OCI-LY3 (cell line): ENCODE data around the gene AXIN1.

Experiments
- H2AFZ ChIP-seq: fragments of 200-600, 300-600 bp; shearing (Covaris generic); 2 replicates; pipeline ENCODE4 v1.6.0; 2014; ENCODE audit warnings: antibody characterized with exemption, low read depth, low read length
- H3K27ac ChIP-seq: fragments of 200-600, 300-600 bp; sonication (generic); 2 replicates; pipeline ENCODE4 v1.5.1; 2014; ENCODE audit warnings: mild to moderate bottlenecking, low read length, moderate library complexity, mixed read lengths
- H3K27me3 ChIP-seq: fragments of 200-600, 300-600 bp; sonication (generic); 2 replicates; pipeline ENCODE4 v1.6.1; 2014; ENCODE audit warnings: low read depth, low read length, mixed read lengths
- H3K36me3 ChIP-seq: fragments of 200-600, 300-600 bp; sonication (generic); replicated peaks from 2 replicates; pipeline ENCODE3; 2014; ENCODE audit warnings: low read depth, low read length, mixed read lengths
- H3K4me1 ChIP-seq: fragments of 300-600, 200-600 bp; sonication (generic); 2 replicates; pipeline ENCODE4 v1.6.1; 2014; ENCODE audit warnings: low read length, mixed read lengths
- H3K4me2 ChIP-seq: fragments of 200-600, 300-600 bp; sonication (generic); 2 replicates; pipeline ENCODE4 v1.6.1; 2014; ENCODE audit warnings: low read length, mixed read lengths
- H3K4me3 ChIP-seq: fragments of 300-600, 200-600 bp; sonication (generic); 2 replicates; pipeline ENCODE4 v1.5.1; 2014; ENCODE audit warnings: antibody characterized with exemption, mild to moderate bottlenecking, low read length, moderate library complexity
- H3K79me2 ChIP-seq: fragments of 300-600, 200-600 bp; shearing (Covaris generic); 2 replicates; pipeline ENCODE4 v1.6.1; 2014; ENCODE audit warnings: mild to moderate bottlenecking, low read length, mixed read lengths
- H3K9ac ChIP-seq: fragments of 300-600, 200-600 bp; shearing (Covaris generic); 2 replicates; pipeline ENCODE4 v1.6.0; 2014; ENCODE audit warnings: mild to moderate bottlenecking, low read length, moderate library complexity
- H3K9me3 ChIP-seq: fragments of 200-600, 300-600 bp; shearing (Covaris generic); 2 replicates; pipeline ENCODE4 v1.6.1; 2014; ENCODE audit warnings: low read length, mixed read lengths; ENCODE audit not compliant: insufficient read depth
- H4K20me1 ChIP-seq: fragments of 200-600, 300-600 bp; sonication (generic); 2 replicates; pipeline ENCODE4 v1.6.1; 2016; ENCODE audit warnings: low read length, mixed read lengths; ENCODE audit not compliant: insufficient read depth
- EZH2phosphoT487 ChIP-seq: fragments of 200-600 bp; shearing (Covaris generic); IDR thresholded peaks from 2 replicates; pipeline ENCODE4 v1.6.1; 2018; ENCODE audit warnings: antibody characterized with exemption, mixed run types, low read depth
- TF ChIP-seq, protein P1 (sequence below): fragments of 200-600, 300-600 bp; sonication (generic); IDR thresholded peaks from 2 replicates; pipeline ENCODE4 v1.5.1; 2014; ENCODE audit warnings: antibody characterized with exemption, low read length, low read depth

AXIN1 gene

DNA sequence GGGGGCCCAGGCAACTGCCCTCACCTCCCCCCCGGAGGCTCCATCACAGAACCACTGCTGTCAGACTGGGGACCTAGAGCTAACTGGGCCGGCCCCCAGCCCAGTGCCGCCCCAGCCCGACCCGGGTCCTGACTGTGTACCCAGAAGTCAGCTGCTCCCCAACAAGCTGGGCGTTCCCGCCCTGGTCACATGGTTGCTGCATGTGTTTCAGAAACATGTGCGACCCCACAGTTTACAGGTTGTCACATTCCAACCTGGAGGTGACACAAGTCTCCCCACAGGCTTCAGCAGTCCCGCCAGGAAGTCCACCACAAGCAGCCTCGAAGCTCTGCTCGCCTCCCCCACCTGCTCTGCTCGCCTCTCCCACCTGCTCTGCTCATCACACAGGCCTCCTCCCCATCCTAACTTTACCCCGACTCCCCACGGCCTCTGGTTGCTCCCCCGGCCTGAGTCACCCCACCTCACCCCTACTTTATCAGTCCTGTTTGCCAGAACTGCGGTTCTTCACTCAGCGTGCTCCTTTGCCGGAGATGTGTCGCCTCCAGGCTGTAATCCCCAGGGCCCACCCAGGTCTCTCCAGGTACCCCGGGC lies 16.8 kb upstream of the AXIN1 start:
- Histone ChIP-seq H2AFZ (no peak overlapping the region), H4K20me1 (no peaks in the 10 kb centered on the region; the same call in 1 of the 2 replicates), H3K79me2 (peaks cover 6% of the 10 kb centered on the region; the same call in 1 of the 2 replicates), H3K27ac (no peak overlapping the region), H3K4me2 (peak overlapping the region; percentile 86), H3K36me3 (peaks cover 17% of the 10 kb centered on the region), H3K4me3 (peak overlapping the region; percentile 68), H3K9me3 (no peaks in the 10 kb centered on the region), H3K27me3 (no peaks in the 10 kb centered on the region), H3K4me1 (peaks cover 13% of the 10 kb centered on the region), H3K9ac (peak overlapping the region; percentile 50)
- TF ChIP-seq, protein P1, sequence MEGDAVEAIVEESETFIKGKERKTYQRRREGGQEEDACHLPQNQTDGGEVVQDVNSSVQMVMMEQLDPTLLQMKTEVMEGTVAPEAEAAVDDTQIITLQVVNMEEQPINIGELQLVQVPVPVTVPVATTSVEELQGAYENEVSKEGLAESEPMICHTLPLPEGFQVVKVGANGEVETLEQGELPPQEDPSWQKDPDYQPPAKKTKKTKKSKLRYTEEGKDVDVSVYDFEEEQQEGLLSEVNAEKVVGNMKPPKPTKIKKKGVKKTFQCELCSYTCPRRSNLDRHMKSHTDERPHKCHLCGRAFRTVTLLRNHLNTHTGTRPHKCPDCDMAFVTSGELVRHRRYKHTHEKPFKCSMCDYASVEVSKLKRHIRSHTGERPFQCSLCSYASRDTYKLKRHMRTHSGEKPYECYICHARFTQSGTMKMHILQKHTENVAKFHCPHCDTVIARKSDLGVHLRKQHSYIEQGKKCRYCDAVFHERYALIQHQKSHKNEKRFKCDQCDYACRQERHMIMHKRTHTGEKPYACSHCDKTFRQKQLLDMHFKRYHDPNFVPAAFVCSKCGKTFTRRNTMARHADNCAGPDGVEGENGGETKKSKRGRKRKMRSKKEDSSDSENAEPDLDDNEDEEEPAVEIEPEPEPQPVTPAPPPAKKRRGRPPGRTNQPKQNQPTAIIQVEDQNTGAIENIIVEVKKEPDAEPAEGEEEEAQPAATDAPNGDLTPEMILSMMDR: no peak
- TF ChIP-seq EZH2phosphoT487: no peak

DNA sequence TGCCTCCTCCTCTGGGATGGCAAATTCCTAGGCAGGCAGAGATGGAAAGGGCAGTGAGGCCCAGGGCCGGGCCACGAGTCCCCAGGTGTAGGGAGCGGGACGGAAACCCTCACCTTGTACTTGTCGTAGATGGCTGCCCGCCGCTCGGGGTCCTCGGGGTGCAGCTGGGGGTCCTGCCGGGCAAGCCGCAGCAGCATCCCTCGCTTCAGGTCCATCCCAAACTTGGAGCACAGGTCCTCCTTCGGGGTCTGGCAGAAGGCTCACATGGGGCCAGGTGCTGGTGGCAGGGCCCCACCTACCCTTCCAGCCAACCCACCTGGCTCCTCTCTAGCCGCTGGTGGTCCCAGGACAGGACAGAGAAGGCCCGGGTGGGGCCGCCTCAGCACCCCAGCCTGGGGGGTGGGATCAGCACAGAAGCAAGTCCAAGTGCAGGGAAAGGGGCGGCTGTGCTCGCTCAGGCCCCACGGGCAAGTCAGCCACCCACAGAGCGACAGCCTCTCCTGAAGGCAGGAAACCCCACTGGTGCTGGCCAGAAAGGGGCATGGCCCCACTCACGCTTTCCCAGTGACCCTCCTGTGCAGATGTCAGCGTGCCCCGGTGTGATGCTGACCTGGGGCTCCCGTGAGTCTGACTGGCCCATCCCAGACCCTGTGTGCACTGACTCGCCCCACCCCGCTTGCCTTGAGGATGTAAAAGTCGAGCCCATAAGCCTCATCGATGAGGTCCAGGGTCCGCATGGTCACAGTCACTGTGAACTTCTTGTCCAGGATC lies 16.1 kb upstream of the AXIN1 start:
- no peak overlapping the region for H3K9ac ChIP-seq
- no peaks in the 10 kb centered on the region for H3K27me3 ChIP-seq
- H3K36me3 ChIP-seq: peaks cover 17% of the 10 kb centered on the region
- H4K20me1 ChIP-seq: no peaks in the 10 kb centered on the region; the same call in 1 of the 2 replicates
- no peaks in the 10 kb centered on the region for H3K9me3 ChIP-seq
- H3K79me2 ChIP-seq: peaks cover 6% of the 10 kb centered on the region; the same call in 1 of the 2 replicates
- TF ChIP-seq, protein P1: no peak
- TF ChIP-seq EZH2phosphoT487: no peak
- H3K4me3 ChIP-seq: no peak overlapping the region
- H3K4me1 ChIP-seq: peaks cover 13% of the 10 kb centered on the region
- H3K27ac ChIP-seq: no peak overlapping the region
- H3K4me2 ChIP-seq: no peak overlapping the region
- no peak overlapping the region for H2AFZ ChIP-seq

DNA sequence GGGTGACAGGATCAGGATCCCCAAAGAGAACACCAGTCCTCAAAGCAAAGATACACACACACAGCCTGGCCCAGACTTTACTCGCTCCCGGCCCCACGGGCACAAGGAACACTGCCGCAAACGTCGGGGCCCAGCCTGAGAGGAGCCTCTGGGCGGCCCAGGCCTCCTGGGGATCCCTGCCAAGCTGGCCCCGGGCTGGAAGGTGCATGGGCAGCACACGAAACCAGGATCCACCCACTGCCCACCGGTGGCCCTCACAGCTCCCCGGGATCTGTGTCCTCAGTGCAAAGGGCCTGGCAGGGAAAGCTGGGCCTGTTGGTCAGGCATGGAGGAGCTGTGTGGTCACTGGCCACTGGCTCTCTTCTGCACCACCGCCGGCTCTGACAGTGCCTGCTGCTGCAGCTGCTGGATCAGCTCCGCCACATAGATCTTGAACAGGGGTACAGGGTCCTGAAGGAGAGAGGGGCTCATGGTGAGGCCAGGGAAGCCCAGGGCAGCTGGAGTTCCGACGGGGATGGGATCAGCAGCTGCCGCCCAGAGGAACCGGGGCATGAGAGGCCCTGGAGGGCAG lies 14.9 kb upstream of the AXIN1 start:
- Histone ChIP-seq H3K4me2 (no peak overlapping the region), H3K9ac (no peak overlapping the region), H3K79me2 (peaks cover 6% of the 10 kb centered on the region; the same call in 1 of the 2 replicates), H4K20me1 (no peaks in the 10 kb centered on the region; the same call in 1 of the 2 replicates), H3K4me3 (no peak overlapping the region), H3K9me3 (no peaks in the 10 kb centered on the region), H3K36me3 (peaks cover 17% of the 10 kb centered on the region), H3K4me1 (peaks cover 13% of the 10 kb centered on the region), H3K27ac (no peak overlapping the region), H3K27me3 (no peaks in the 10 kb centered on the region), H2AFZ (no peak overlapping the region)
- TF ChIP-seq, protein P1: no peak
- TF ChIP-seq EZH2phosphoT487: no peak

- H3K9ac ChIP-seq: no peak overlapping the region
- H3K4me1 ChIP-seq: peaks cover 13% of the 10 kb centered on the region
Measured at GRCh38 chr16:366476-366875, 14.0 kb upstream of the AXIN1 start.

More at GRCh38 chr16:366476-366875, 14.0 kb upstream of the AXIN1 start:
- Histone ChIP-seq H2AFZ (no peak overlapping the region), H3K27me3 (no peaks in the 10 kb centered on the region), H3K36me3 (peaks cover 17% of the 10 kb centered on the region), H3K79me2 (peaks cover 6% of the 10 kb centered on the region; the same call in 1 of the 2 replicates), H3K27ac (no peak overlapping the region), H4K20me1 (no peaks in the 10 kb centered on the region; the same call in 1 of the 2 replicates), H3K4me2 (no peak overlapping the region), H3K4me3 (no peak overlapping the region), H3K9me3 (no peaks in the 10 kb centered on the region)
- TF ChIP-seq, protein P1: no peak
- no peak for TF ChIP-seq EZH2phosphoT487
